ENCODE data around the gene BACE1-AS.

The BACE1-AS gene

DNA sequence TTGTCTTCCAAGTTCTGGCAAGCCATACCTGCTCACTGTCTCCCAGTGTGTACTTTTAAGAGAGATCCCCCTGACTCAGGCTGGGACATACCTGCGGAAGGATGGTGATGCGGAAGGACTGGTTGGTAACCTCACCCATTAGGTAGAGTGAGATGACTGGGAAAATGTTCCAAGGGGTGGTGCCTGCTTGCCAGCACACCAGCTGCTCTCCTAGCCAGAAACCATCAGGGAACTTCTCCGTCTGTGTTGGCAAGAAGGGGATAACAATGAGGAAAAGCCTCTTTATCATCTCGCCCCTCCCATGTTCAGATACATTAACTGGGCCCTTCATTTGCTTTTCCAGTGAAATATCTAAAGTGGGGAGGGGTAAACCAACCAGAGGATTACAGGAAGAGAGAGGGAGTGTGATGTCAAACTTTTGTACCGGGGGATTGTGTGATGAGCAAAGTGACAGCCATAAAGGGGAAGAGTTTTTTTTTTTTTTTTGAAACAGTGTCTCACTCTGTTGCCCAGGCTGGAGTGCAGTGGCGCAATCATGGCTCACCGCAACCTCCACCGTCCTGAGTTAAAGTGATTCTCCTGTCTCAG is at the start of gene BACE1-AS:
Gene BACE1-AS, plus strand, starts transcription at position 538 of the 588 bp plus-strand sequence.
- Histone ChIP-seq H3K27me3 (replicated peaks) (no peaks in the 10 kb centered on the region), H3K36me3 (replicated peaks) (peaks cover 32% of the 10 kb centered on the region), H3K27ac (no peak within 1 kb of the TSS), H3K4me3 (ENCODE audit: low read depth, low read length) (no peak within 1 kb of the TSS)
- in situ Hi-C loops (cut with HindIII; ENCODE audit: low pct_ligation_motif_present, low sequenced_read_pairs): no loop called here
- DNase-seq: no peak
- no peak for TF ChIP-seq CTCF (IDR thresholded peaks at IDR 0.05; ENCODE audit: low read depth, low read length, missing control alignments)

DNA sequence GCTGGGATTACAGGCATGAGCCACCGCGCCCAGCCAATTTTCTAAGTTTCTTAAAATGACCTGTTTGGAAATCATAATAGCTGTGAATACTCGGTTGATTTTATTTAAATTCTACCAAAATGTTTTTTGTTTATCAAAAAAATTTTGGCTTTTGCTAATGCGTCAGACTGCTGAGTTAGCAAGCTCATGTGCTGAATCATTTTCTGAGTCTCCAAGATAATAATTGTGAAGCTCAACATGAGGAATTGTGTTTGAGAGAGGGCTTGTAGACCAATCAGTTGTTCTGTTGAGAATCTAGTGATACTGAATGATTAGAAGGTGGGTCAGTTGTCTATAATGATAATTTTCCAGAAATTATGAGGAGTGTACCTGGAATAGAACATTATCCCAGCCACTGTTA is 42.8 kb upstream of the BACE1-AS start:
- DNase-seq: no peak
- Histone ChIP-seq H3K36me3 (replicated peaks) (peaks cover 45% of the 10 kb centered on the region), H3K4me3 (ENCODE audit: low read depth, low read length) (no peak overlapping the region), H3K27me3 (replicated peaks) (no peaks in the 10 kb centered on the region), H3K27ac (no peak overlapping the region)
- in situ Hi-C loops (cut with HindIII; ENCODE audit: low pct_ligation_motif_present, low sequenced_read_pairs): no loop called here
- TF ChIP-seq CTCF (IDR thresholded peaks at IDR 0.05; ENCODE audit: low read depth, low read length, missing control alignments): no peak

DNA sequence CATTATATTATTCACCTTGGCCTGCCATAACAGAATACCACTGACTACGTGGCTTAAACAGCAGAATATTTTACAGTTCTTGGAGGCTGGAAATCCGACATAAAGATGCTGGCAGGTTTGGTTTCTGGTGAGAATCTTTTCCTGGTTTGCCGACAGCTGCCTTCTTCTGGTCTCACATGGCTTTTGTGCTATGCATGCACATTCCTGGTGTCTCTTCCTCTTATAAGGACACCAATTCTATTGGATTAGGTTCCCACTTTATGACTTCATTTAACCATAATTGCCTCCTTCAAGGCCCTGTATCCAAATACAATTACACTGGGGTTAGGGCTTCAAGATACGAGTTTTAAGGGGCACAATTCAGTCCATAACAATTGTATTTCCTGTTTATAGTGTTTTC is 41.6 kb upstream of the BACE1-AS start:
- no peak for DNase-seq
- Histone ChIP-seq H3K27ac (no peak overlapping the region), H3K27me3 (replicated peaks) (no peaks in the 10 kb centered on the region), H3K4me3 (ENCODE audit: low read depth, low read length) (no peak overlapping the region), H3K36me3 (replicated peaks) (peaks cover 38% of the 10 kb centered on the region)
- in situ Hi-C loops (cut with HindIII; ENCODE audit: low pct_ligation_motif_present, low sequenced_read_pairs): no loop called here
- no peak for TF ChIP-seq CTCF (IDR thresholded peaks at IDR 0.05; ENCODE audit: low read depth, low read length, missing control alignments)

DNA sequence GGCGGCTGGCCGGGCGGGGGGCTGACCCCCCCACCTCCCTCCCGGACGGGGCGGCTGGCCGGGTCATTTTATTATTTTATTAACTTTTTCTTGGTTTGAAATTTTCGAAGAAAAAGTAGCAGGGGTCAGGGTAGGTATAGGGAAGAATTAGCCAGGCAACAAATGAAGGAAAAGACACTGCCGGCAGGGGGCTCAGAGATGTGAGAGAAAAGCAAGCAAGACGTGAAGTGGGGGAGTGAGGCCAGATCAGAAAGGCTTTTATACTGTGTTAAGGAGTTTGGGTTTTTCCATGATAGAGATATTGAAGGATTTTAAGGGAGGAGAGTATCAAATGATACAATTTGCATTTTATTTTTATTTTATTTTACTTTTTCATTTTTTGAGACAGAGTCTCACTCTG is 39.6 kb upstream of the BACE1-AS start:
- TF ChIP-seq CTCF (IDR thresholded peaks at IDR 0.05; ENCODE audit: low read depth, low read length, missing control alignments): no peak
- no peaks in the 10 kb centered on the region for H3K27me3 ChIP-seq (replicated peaks)
- H3K36me3 ChIP-seq (replicated peaks): peaks cover 23% of the 10 kb centered on the region
- no peak overlapping the region for H3K27ac ChIP-seq
- in situ Hi-C loops (cut with HindIII; ENCODE audit: low pct_ligation_motif_present, low sequenced_read_pairs): no loop called here
- DNase-seq: no peak
- no peak overlapping the region for H3K4me3 ChIP-seq (ENCODE audit: low read depth, low read length)

- no peak for DNase-seq
- Histone ChIP-seq H3K4me3 (ENCODE audit: low read depth, low read length) (no peak overlapping the region), H3K36me3 (replicated peaks) (no peaks in the 10 kb centered on the region), H3K27ac (no peak overlapping the region), H3K27me3 (replicated peaks) (no peaks in the 10 kb centered on the region)
- TF ChIP-seq CTCF (IDR thresholded peaks at IDR 0.05; ENCODE audit: low read depth, low read length, missing control alignments): no peak
- in situ Hi-C loops (cut with HindIII; ENCODE audit: low pct_ligation_motif_present, low sequenced_read_pairs): no loop called here
Measured at GRCh38 chr11:117255966-117256365, 35.2 kb upstream of the BACE1-AS start.

- TF ChIP-seq CTCF (IDR thresholded peaks at IDR 0.05; ENCODE audit: low read depth, low read length, missing control alignments): no peak
- Histone ChIP-seq H3K36me3 (replicated peaks) (no peaks in the 10 kb centered on the region), H3K27me3 (replicated peaks) (no peaks in the 10 kb centered on the region), H3K4me3 (ENCODE audit: low read depth, low read length) (no peak overlapping the region), H3K27ac (no peak overlapping the region)
- in situ Hi-C loops (cut with HindIII; ENCODE audit: low pct_ligation_motif_present, low sequenced_read_pairs): no loop called here
- peak; percentile 48 for DNase-seq
Measured at GRCh38 chr11:117256573-117256972, 34.6 kb upstream of the BACE1-AS start.

Data from brain microvascular endothelial cell (primary cell).